COR-L47 (cell line): ENCODE data around the gene RND1.

Experiments used
- DNase-seq: peaks from one replicate; lab custom pipeline; 2025; lab: John Stamatoyannopoulos, UW

Gene RND1

GRCh38 chr12:48810903-48811431 is 54.7 kb downstream of the RND1 start:
- no peak for DNase-seq

DNA sequence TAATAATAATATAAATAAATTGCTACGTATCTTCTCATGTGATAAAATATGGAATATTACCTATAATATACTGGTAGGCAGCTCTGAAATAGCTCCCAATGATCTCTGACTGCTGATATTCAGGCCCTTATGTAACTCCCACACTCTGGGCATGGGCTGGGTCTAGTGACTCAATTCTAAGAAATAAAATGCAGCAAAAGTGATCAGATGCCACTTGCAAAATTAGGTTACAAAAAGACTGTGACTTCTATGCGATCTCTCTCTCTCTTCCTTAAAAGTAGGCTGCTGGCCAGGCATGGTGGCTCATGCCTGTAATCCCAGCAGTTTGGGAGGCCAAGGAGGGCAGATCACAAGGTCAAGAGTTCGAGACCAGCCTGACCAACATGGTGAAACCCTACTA is 57.7 kb downstream of the RND1 start:
- DNase-seq, result no peak
